Neural cell (in vitro differentiated cells): ENCODE results near the gene WNT10A.
"Not testable (repeated sequence)": the region's sequence is repeated elsewhere in the genome, so short reads cannot be mapped to it uniquely, and the experiment has no call there.

ENCODE experiments used
- CTCF ChIP-seq: fragments of 450-650 bp; IDR thresholded peaks from 2 replicates; pipeline ENCODE4 v1.5.1; 2014; ENCODE audit warnings: antibody characterized with exemption, mild to moderate bottlenecking, moderate library complexity; ENCODE audit not compliant: poor library complexity, severe bottlenecking
- EP300 ChIP-seq: fragments of 450-650 bp; conservative IDR thresholded peaks from 2 replicates; pipeline ENCODE4 v1.6.1; 2014; ENCODE audit warnings: antibody characterized with exemption, mild to moderate bottlenecking, moderate library complexity; ENCODE audit not compliant: poor library complexity, severe bottlenecking
- EZH2 ChIP-seq: fragments of 200-600, 300-800 bp; shearing (Covaris generic), sonication (generic); IDR thresholded peaks from 2 replicates; pipeline ENCODE4 v1.6.1; 2014; ENCODE audit warnings: antibody characterized with exemption, low read length, borderline replicate concordance, mild to moderate bottlenecking; ENCODE audit not compliant: insufficient read depth, poor library complexity, severe bottlenecking
- POLR2AphosphoS5 ChIP-seq: IDR thresholded peaks from 2 replicates; pipeline ENCODE4 v1.6.1; 2012
- RAD21 ChIP-seq: fragments of 450-650 bp; conservative IDR thresholded peaks from 2 replicates; pipeline ENCODE4 v1.6.1; 2014; ENCODE audit warnings: antibody characterized with exemption, mild to moderate bottlenecking, moderate library complexity
- REST ChIP-seq: IDR thresholded peaks from 2 replicates; pipeline ENCODE4 v1.6.1; 2012; ENCODE audit warnings: borderline replicate concordance
- TAF1 ChIP-seq: IDR thresholded peaks from 2 replicates; pipeline ENCODE4 v1.6.1; 2012; ENCODE audit warnings: low read depth

- not testable (repeated sequence) for TF ChIP-seq EZH2, CTCF, POLR2AphosphoS5, EP300, REST, RAD21, TAF1
These were observed 51.1 kb downstream of the WNT10A start for GRCh38 chr2:218931751-218932150.
